ENCODE measurements around the gene LIMS2.

LIMS2 gene

DNA sequence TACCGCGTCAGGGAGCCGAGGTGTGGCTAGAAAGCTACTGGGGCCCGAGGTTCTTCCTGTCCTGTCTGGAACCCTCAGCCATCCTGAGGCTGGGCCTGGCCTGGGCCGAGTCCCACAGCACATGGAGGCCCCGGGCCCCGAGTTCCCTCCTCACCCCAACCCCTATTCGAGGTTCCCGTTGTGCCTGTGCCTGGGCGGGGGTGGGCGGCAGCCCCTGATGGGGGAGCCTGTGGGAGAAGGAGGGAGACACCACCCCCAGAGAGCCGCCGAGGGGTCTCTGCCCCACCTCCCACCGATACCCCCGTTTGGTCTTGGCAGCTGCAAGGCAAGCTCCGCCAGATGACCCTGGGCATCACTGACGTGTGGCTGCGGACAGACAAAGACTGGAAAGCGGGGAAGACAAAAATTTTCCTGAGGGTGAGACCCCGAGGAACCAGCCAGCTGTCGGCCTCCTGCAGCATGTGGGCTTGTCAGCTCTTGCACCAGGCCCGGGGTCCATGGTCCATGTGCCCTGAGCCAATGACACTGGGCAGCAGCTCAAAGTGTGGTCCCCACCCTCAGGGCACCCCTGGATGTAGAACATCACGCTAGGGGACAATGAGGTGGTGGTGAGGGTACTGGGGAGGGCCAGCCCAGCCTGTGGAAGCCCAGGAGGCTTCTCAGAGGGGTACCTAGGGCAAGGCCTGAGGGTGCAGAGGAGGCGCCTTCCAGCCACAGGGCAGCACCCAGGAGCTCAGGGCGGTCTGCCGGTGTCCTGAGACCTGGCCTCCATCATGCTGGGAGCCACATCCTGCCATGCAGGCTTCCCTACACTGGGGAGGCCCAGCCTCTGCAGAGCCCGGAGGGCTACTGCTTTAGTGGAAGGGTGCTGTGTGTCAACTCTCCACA lies 81.9 kb downstream of the LIMS2 start:
- Mint-ChIP-seq H3K36me3 (peaks cover 8% of the 10 kb centered on the region), H3K4me3 (no peak overlapping the region), H3K27ac (no peak overlapping the region), H3K9me3 (peaks cover 5% of the 10 kb centered on the region), H3K4me1 (peaks cover 28% of the 10 kb centered on the region), H3K27me3 (no peaks in the 10 kb centered on the region)
- peak; percentile 6 for ATAC-seq

DNA sequence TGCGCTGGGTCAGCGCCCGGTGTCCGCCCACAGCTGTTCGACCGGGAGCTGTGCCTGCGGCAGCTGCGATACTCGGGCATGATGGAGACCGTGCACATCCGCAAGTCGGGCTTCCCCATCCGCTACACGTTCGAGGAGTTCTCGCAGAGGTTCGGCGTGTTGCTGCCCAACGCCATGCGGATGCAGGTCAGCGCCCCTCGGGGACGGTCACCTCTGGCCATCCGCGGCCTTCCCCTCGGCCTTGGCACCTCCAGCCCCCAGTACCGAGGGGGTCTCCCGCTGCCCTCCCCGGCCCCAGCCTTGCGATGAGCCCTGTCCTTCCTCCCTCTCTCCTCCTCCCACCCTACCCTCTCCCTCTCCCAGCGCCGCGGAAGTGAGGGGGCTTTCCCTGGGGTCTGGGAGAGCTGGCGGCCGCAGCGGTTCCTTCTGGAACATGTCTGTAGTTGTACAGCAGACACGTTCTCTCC lies 82.5 kb downstream of the LIMS2 start:
- Mint-ChIP-seq H3K36me3 (peaks cover 8% of the 10 kb centered on the region), H3K4me1 (peaks cover 28% of the 10 kb centered on the region), H3K27ac (no peak overlapping the region), H3K9me3 (peaks cover 5% of the 10 kb centered on the region), H3K27me3 (no peaks in the 10 kb centered on the region), H3K4me3 (no peak overlapping the region)
- no peak for ATAC-seq

DNA sequence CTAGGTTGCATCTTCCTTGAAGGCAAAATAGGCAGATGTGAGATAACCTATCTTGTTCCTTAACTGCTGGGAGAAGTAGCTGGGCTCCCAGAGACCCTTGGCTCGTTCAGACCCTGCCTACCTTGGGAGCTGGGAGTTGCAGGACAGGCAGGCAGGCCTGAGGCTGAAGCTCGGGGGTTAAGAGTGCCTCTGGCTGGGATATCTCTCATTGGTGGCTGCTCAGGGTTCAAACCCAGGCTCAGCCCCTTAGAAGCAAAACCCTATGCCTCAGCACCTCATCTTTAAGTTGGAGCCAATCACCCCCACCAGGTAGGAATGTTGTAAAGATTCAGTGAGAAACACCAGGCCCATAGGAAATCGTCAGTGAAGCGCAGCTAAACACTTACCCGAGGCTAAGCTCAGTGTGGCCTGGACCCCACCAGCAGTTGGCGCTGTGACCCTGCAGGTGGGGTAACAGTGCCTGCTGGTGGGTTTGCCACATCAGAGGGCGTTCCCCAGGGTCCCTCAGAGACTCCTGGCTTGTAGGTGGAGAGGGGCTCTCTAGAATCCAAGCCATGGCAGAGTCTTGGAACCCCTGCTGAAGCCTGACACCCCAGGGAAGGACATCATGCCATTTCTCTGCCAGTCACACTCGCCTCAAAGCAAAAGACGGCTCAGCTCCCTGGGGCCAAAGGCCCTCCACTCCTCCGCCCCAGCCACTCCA lies 84.0 kb downstream of the LIMS2 start:
- H3K27ac Mint-ChIP-seq = peak overlapping the region; percentile 51
- ATAC-seq = peak; percentile 84

DNA sequence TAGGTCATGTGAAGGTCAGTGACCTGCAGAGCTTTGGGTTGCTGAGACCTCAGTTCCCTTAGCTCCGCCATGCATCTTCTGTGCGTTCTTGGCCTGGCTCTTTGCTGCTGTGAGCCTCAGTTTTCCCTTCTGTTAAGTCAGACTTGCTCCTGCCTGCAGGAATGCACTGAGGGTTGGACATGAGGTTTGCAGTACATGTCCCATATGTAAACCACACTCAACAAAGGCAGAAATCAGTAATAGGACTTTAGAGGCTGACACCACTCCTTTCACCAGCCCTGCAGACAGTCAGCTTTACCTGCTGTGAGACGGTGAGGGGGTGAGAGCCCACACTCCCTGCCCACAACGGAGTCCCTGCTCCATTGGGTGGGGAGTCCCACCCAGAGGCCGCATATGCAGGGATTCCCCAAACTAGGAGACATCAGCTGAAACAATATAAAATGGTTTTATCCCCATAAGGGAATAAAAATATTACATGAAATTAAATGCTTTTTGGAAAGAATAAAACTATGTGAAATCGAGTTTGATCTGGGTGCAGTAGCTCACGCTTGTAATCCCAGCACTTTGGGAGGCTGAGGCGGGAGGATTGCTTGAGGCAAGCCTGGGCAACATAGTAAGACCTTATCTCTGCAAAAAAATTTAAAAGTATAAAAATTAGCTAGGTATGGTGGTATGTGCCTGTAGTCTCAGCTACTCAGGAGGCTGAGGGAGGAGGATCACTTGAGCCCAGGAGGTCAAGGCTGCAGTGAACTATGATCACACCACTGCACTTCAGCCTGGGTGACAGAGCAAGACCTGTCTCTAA lies 84.7 kb downstream of the LIMS2 start:
- peaks cover 32% of the 10 kb centered on the region for H3K4me1 Mint-ChIP-seq
- peaks cover 4% of the 10 kb centered on the region for H3K36me3 Mint-ChIP-seq
- no peak for ATAC-seq
- no peak overlapping the region for H3K4me3 Mint-ChIP-seq
- H3K9me3 Mint-ChIP-seq = peaks cover 3% of the 10 kb centered on the region
- H3K27ac Mint-ChIP-seq = peak overlapping the region; percentile 51
- no peaks in the 10 kb centered on the region for H3K27me3 Mint-ChIP-seq

More for the DNA sequence above, 84.0 kb downstream of the LIMS2 start:
- Mint-ChIP-seq H3K27me3 (no peaks in the 10 kb centered on the region), H3K9me3 (peaks cover 5% of the 10 kb centered on the region), H3K36me3 (peaks cover 8% of the 10 kb centered on the region), H3K4me3 (no peak overlapping the region), H3K4me1 (peaks cover 33% of the 10 kb centered on the region)

DNA sequence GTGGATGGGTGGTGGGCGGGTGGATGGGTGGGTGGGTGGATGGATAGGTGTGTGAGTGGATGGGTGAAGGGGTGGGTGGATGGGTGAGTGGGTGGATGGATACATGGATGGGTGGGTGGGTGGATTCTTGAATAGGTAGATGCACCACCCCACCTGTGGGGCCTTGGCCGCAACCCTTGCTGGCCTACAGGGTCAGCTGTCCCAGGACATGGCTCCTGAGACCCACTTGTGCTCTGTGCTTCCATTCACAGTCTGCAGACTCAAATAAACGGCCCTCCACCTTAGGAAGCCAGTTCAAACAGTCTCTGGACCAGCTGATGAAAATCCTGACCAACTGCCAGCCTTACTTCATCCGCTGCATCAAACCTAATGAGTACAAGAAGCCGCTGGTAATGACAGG lies 85.5 kb downstream of the LIMS2 start:
- Mint-ChIP-seq H3K27me3 (no peaks in the 10 kb centered on the region), H3K4me1 (peaks cover 24% of the 10 kb centered on the region), H3K36me3 (no peaks in the 10 kb centered on the region), H3K27ac (no peak overlapping the region), H3K4me3 (no peak overlapping the region), H3K9me3 (no peaks in the 10 kb centered on the region)
- no peak for ATAC-seq

DNA sequence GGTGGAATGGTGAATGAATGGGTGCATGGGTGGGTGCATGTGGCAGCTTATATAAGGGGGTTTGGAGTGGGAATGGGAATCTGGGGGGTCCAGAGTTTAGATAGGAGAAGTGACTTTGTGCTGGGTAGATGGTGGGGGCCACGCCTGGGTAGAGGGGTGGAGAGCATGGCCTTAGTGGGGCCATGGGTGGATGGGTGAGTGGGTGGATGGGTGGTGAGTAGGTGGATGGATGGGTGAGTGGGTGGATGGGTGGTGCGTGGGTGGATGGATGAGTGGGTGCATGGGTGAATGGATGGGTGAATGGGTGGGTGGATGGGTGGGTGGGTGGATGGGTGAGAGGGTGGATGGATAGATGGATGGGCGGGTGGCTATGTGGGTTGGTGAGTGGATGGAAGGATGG lies 86.0 kb downstream of the LIMS2 start:
- Mint-ChIP-seq H3K27ac (no peak overlapping the region), H3K4me1 (peaks cover 20% of the 10 kb centered on the region), H3K36me3 (no peaks in the 10 kb centered on the region), H3K9me3 (no peaks in the 10 kb centered on the region), H3K4me3 (no peak overlapping the region), H3K27me3 (no peaks in the 10 kb centered on the region)
- ATAC-seq = peak; percentile 14

All from stimulated activated memory B cell treated with anti-CD40 and anti-IgM and Interleukin-4, amounts not matched to agents 10 μg/mL and 1 μg/mL and 100 μg/mL, for 72 hours (primary cell).